NCI-H2029 (cell line): Measurements from ENCODE around the gene DYRK1A.

Source experiments
- DNase-seq: peaks from one replicate; lab custom pipeline; 2025; lab: John Stamatoyannopoulos, UW

The DYRK1A gene

GRCh38 chr21:37419228-37419906 lies 52.8 kb downstream of the DYRK1A start:
- no peak for DNase-seq

- DNase-seq, result no peak
These were observed 54.7 kb downstream of the DYRK1A start for GRCh38 chr21:37421306-37421705.

- DNase-seq, result no peak
These were observed 55.8 kb downstream of the DYRK1A start for GRCh38 chr21:37422382-37422781.

- DNase-seq, result no peak
These were observed 56.5 kb downstream of the DYRK1A start for GRCh38 chr21:37423103-37423502.

GRCh38 chr21:37424396-37424795 lies 57.8 kb downstream of the DYRK1A start:
- no peak for DNase-seq

GRCh38 chr21:37425001-37425400 lies 58.4 kb downstream of the DYRK1A start:
- no peak for DNase-seq

GRCh38 chr21:37425684-37426083 lies 59.1 kb downstream of the DYRK1A start:
- DNase-seq, result no peak

GRCh38 chr21:37427221-37427620 lies 60.6 kb downstream of the DYRK1A start:
- DNase-seq, result no peak

- DNase-seq, result no peak
These were observed 62.8 kb downstream of the DYRK1A start for GRCh38 chr21:37429356-37429755.

- no peak for DNase-seq
These were observed 63.7 kb downstream of the DYRK1A start for GRCh38 chr21:37430184-37430821.

- no peak for DNase-seq
These were observed 64.7 kb downstream of the DYRK1A start for GRCh38 chr21:37431243-37431642.

GRCh38 chr21:37432710-37433455 lies 66.3 kb downstream of the DYRK1A start:
- DNase-seq, result no peak

- no peak for DNase-seq
These were observed 66.9 kb downstream of the DYRK1A start for GRCh38 chr21:37433456-37433840.

- DNase-seq, result no peak
These were observed 68.5 kb downstream of the DYRK1A start for GRCh38 chr21:37435120-37435519.

- DNase-seq, result no peak
These were observed 69.1 kb downstream of the DYRK1A start for GRCh38 chr21:37435711-37436110.

- DNase-seq, result no peak
These were observed 69.6 kb downstream of the DYRK1A start for GRCh38 chr21:37436174-37436573.

GRCh38 chr21:37437376-37438080 lies 71.0 kb downstream of the DYRK1A start:
- DNase-seq, result no peak

GRCh38 chr21:37443683-37444082 lies 77.1 kb downstream of the DYRK1A start:
- no peak for DNase-seq

GRCh38 chr21:37445228-37445627 lies 78.7 kb downstream of the DYRK1A start:
- no peak for DNase-seq

GRCh38 chr21:37446552-37446951 lies 80.0 kb downstream of the DYRK1A start:
- no peak for DNase-seq

- no peak for DNase-seq
These were observed 80.8 kb downstream of the DYRK1A start for GRCh38 chr21:37447288-37447936.

- DNase-seq, result no peak
These were observed 82.8 kb downstream of the DYRK1A start for GRCh38 chr21:37449302-37449937.
